AG04449 (cell line): ENCODE results near the gene EEF1AKMT3.

Experiments
- CTCF ChIA-PET: fragments of 350-600 bp; formaldehyde crosslinking; extraction: SDS; loops from one replicate; lab custom pipeline; 2021; ENCODE audit warnings: antibody characterized with exemption; lab: Yijun Ruan, JAX
- POLR2A ChIA-PET: fragments of 400-600, 350-600 bp; formaldehyde crosslinking; extraction: SDS; loops from one replicate; lab custom pipeline; 2020; ENCODE audit warnings: antibody characterized with exemption, inconsistent platforms; lab: Yijun Ruan, JAX
- DNase-seq: peaks from one replicate; pipeline ENCODE4 v3.0.0-alpha.2; 2010; ENCODE audit warnings: low read depth, low spot score
- H3K4me3 ChIP-seq: 2 replicates; pipeline ENCODE4 v1.5.1; 2011; ENCODE audit warnings: low read depth, mild to moderate bottlenecking, control low read depth, low read length
- TF ChIP-seq, protein P1 (sequence below): IDR thresholded peaks from one replicate; pipeline ENCODE4 v1.5.1; 2011; ENCODE audit warnings: mild to moderate bottlenecking, moderate library complexity, low read length, control low read depth, inconsistent platforms; ENCODE audit not compliant: insufficient read depth; ENCODE audit errors: missing control alignments

Gene EEF1AKMT3

DNA sequence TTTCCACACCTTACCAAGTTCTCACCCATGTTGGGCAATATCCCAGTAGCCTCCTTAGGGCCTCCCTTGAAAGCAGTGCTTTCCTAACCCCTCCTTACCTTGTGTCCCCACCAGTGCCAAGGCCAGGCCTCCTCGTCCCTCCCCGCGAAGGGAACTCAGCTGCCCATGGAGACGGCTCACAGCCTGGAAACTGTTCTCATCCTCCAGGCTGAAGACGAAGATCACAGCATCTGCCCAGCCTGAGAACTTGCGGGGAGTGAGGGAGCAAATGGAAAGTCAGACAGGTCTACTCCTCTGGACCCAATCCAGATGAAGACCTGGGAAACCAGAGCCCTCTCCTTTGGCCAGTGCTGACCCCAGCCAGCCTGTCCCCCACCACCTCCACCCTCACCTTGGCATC lies 38.5 kb upstream of the EEF1AKMT3 start:
- ChIA-PET CTCF (interaction anchor here (1.1 to 5.2 kb wide), 5 partner anchors 9 to 495 kb away, joined by 3 to 82 read pairs (median 11); partner anchors contain the start of genes OS9 and TSPAN31), POLR2A (no interaction called here)
- TF ChIP-seq, protein P1, sequence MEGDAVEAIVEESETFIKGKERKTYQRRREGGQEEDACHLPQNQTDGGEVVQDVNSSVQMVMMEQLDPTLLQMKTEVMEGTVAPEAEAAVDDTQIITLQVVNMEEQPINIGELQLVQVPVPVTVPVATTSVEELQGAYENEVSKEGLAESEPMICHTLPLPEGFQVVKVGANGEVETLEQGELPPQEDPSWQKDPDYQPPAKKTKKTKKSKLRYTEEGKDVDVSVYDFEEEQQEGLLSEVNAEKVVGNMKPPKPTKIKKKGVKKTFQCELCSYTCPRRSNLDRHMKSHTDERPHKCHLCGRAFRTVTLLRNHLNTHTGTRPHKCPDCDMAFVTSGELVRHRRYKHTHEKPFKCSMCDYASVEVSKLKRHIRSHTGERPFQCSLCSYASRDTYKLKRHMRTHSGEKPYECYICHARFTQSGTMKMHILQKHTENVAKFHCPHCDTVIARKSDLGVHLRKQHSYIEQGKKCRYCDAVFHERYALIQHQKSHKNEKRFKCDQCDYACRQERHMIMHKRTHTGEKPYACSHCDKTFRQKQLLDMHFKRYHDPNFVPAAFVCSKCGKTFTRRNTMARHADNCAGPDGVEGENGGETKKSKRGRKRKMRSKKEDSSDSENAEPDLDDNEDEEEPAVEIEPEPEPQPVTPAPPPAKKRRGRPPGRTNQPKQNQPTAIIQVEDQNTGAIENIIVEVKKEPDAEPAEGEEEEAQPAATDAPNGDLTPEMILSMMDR, result no peak
- H3K4me3 ChIP-seq, result no peak overlapping the region
- no peak for DNase-seq

DNA sequence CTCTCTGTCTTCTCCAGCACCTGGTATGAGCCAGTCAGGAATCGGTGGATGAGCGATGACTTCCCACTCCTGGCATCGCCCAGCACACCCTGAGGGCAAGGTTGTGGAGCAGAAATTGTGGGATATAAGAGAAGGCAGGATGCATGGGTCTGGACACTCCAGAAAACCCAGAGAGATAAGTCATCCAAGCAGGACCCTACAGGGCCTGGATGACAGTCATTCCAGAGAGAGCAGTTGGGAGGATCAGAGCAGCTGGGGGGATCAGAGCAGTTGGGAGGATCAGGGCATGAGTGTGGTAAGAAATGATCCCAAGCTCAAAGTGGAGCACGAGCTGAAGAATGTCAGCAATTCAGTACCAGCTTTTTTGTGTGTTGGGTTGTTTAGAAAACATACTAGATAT lies 37.8 kb upstream of the EEF1AKMT3 start:
- no peak for DNase-seq
- CTCF ChIA-PET, result interaction anchor here (0.7 to 5.2 kb wide), 6 partner anchors 9 to 495 kb away, joined by 3 to 82 read pairs (median 7); partner anchors contain the start of genes OS9 and TSPAN31
- POLR2A ChIA-PET, result interaction anchor here (1.0 kb wide), 1 partner anchor 9 kb away, joined by 3 read pairs; no protein-coding TSS in a partner anchor
- no peak overlapping the region for H3K4me3 ChIP-seq
- TF ChIP-seq, protein P1, result no peak

GRCh38 chr12:57735198-57735855 lies 37.1 kb upstream of the EEF1AKMT3 start:
- TF ChIP-seq, protein P1, result no peak
- ChIA-PET POLR2A (interaction anchor here (1.0 kb wide), 2 partner anchors 9 kb away, joined by 3 to 7 read pairs; partner anchors contain the start of gene TSPAN31), CTCF (interaction anchor here (0.7 to 5.2 kb wide), 8 partner anchors 9 to 496 kb away, joined by 3 to 82 read pairs (median 8); partner anchors contain the start of genes OS9 and TSPAN31)
- DNase-seq, result no peak
- H3K4me3 ChIP-seq, result no peak overlapping the region

DNA sequence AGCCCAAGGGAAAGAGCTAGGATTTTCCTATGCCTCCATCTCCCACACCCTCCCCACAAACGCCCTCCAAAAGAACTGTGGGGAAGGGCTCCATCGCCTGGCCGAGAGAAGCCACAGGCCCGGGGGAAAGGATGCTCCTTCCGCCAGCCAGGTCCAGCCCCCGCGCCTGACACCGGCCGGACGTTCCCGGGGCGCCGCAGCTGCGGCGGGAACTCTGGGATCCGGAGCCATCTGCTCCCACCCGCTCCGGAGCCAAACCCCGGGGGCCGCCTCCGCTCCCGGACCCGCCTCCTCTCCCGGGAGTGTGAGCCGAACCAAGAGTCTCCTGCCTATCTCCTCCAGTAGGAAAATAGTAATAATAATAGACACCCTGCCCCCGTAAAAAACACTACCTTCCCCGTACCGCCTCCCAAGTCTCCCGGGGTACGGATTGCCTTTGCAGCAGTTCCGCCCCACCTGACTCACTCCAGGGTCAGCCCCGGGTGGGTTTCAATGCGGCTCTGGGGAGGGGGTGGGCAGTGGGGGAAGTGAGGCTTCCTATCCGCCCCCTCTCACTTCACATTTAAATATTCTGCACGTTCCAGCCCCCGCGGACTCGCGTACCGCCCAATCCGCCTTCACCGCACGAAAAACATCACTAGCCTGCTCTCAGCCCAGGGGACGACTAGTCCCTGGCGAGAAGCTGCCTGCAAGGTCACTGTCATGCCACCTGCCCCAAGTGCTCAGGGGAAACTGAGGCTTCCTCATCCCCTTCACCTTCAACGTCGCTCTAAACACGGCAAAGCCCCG lies 36.3 kb upstream of the EEF1AKMT3 start:
- no peak for DNase-seq
- peak overlapping the region; percentile 36 for H3K4me3 ChIP-seq
- CTCF ChIA-PET, result interaction anchor here (0.6 to 5.2 kb wide), 11 partner anchors 9 to 277 kb away, joined by 3 to 82 read pairs (median 4); partner anchors contain the start of genes OS9, PIP4K2C and TSPAN31

GRCh38 chr12:57736741-57737466 lies 35.5 kb upstream of the EEF1AKMT3 start:
- TF ChIP-seq, protein P1, result no peak
- ChIA-PET POLR2A (interaction anchor here (1.3 kb wide), 1 partner anchor 8 kb away, joined by 7 read pairs; the partner anchor contains the start of gene TSPAN31), CTCF (interaction anchor here (0.6 to 5.2 kb wide), 10 partner anchors 8 to 284 kb away, joined by 3 to 82 read pairs (median 4); partner anchors contain the start of genes PIP4K2C and TSPAN31)
- no peak for DNase-seq
- H3K4me3 ChIP-seq, result no peak overlapping the region

More for the DNA sequence above, 36.3 kb upstream of the EEF1AKMT3 start:
- POLR2A ChIA-PET, result interaction anchor here (1.0 to 1.3 kb wide), 2 partner anchors 9 kb away, joined by 7 read pairs; partner anchors contain the start of gene TSPAN31
- TF ChIP-seq, protein P1, result peak; percentile 68
